Kidney (tissue), 14 donors: ENCODE data around the gene GPC6. TPM values are rescaled to one million over a fixed set of nuclear protein-coding genes. Genes with fewer than 3 reads are reported as not detected.

Experiments used
- DNase-seq, 5 donors: peaks; one replicate each; pipeline ENCODE4 v3.0.0-alpha.2; 2013 to 2020
- FAIRE-seq: peaks from 2 replicates; lab custom pipeline; 2012; peaks lifted over from hg19 to GRCh38; lab: Jason Lieb, UNC
- H3K27ac ChIP-seq, 2 donors: one replicate each; pipeline ENCODE4 v1.7.0; 2013; ENCODE audit warnings: low read depth in 2 of 2, low read length in 2 of 2, inconsistent platforms in 1 of 2
- H3K27me3 ChIP-seq: one replicate; pipeline ENCODE4 v1.7.1; 2013; ENCODE audit warnings: low read length, inconsistent platforms; ENCODE audit not compliant: control insufficient read depth, insufficient read depth
- H3K36me3 ChIP-seq, 3 donors: one replicate each; pipeline versions ENCODE4 v1.7.0 to v1.7.1; 2013; ENCODE audit warnings: low read length in 3 of 3, control low read depth in 1 of 3, inconsistent platforms in 1 of 3; ENCODE audit not compliant: insufficient read depth in 3 of 3, control insufficient read depth in 2 of 3
- H3K4me1 ChIP-seq, 3 donors: one replicate each; pipeline versions ENCODE4 v1.7.0 to v1.7.1; 2013; ENCODE audit warnings: low read length in 3 of 3, inconsistent platforms in 1 of 3, low read depth in 1 of 3; ENCODE audit not compliant: control insufficient read depth in 2 of 3, insufficient read depth in 2 of 3
- H3K4me3 ChIP-seq, 3 donors: one replicate each; pipeline versions ENCODE4 v1.7.0 to v1.8.1; 2013; ENCODE audit warnings: low read length in 3 of 3, control low read depth in 1 of 3, inconsistent platforms in 1 of 3
- H3K9ac ChIP-seq, 3 donors: one replicate each; pipeline versions ENCODE4 v1.7.0 to v1.7.1; 2013; ENCODE audit warnings: low read length in 3 of 3, control low read depth in 1 of 3, inconsistent platforms in 1 of 3
- H3K9me3 ChIP-seq, 3 donors: one replicate each; pipeline versions ENCODE4 v1.7.0 to v1.7.1; 2013; ENCODE audit warnings: low read length in 3 of 3, control low read depth in 1 of 3, inconsistent platforms in 1 of 3; ENCODE audit not compliant: control insufficient read depth in 2 of 3, insufficient read depth in 1 of 3
- intact Hi-C: fragments of 100-400 bp; cut with DNase I; formaldehyde crosslinking; loops from one replicate; pipeline ENCODE4 v1.11.1; 2022
- polyA plus RNA-seq: library from polyadenylated mRNA; stranded (reverse); fragments of 350-450 nt; fragmentation: Illumina TruSeq; extraction: RNeasy Lipid Tissue Mini Kit (QIAGEN cat#74804); gene quantifications from one replicate; pipeline ENCODE4 v1.2.3, GENCODE V29; 2014; ENCODE audit warnings: low read depth, low replicate concordance; ENCODE audit not compliant: insufficient read depth
- total RNA-seq: library from RNA; stranded (reverse); fragmentation: NEBNext Ultra II Directional; extraction: Animal tissue kit (Norgen Biotek cat#: 25700); gene quantifications from one replicate; pipeline ENCODE4 v1.2.1, GENCODE V29; 2021
- TF ChIP-seq, protein P1 (sequence below): IDR thresholded peaks from 3 replicates; pipeline ENCODE4 v1.5.1; 2012; ENCODE audit warnings: mild to moderate bottlenecking, moderate library complexity, borderline replicate concordance; ENCODE audit not compliant: insufficient read depth; ENCODE audit errors: extremely low read depth
- donor health status: control.
- donor health status: control.
- donor health status: control.
- donor health status: control.
- donor health status: control.
- donor health status: DM: yes; HTN: yes; CAD: no.
- donor health status: Normal renal cell carcinoma (clear cell type).

Gene GPC6
- total and polyA plus RNA-seq, 2 donors from 2014 or later = 6.2 to 15.5 TPM

DNA sequence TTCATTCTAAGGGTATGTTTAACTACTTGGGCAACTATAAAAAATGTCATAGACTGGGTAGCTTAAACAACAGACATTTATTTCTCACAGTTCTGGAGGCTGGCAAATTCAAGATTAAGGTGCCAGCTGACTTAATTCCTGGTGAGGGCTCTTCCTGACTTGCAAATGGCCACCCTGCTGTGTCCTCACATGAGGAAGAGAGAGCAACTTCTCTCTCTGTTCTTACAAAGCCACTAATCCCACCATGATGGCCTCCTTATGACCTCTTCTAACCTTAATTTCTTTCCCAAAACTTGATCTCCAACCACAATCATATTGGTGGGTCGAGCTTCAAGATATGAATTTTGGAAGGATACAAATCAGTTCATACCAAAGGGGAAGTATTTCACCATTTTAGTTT, 853.9 kb downstream of the GPC6 start:
- no peak overlapping the region for H3K4me3 ChIP-seq
- intact Hi-C loops = no loop called here
- no peak for FAIRE-seq
- H3K36me3 ChIP-seq = no peaks in the 10 kb centered on the region
- H3K9me3 ChIP-seq = no peaks in the 10 kb centered on the region
- H3K9ac ChIP-seq = no peak overlapping the region
- DNase-seq = no peak
- H3K27me3 ChIP-seq = no peaks in the 10 kb centered on the region
- H3K27ac ChIP-seq = no peak overlapping the region
- TF ChIP-seq, protein P1, sequence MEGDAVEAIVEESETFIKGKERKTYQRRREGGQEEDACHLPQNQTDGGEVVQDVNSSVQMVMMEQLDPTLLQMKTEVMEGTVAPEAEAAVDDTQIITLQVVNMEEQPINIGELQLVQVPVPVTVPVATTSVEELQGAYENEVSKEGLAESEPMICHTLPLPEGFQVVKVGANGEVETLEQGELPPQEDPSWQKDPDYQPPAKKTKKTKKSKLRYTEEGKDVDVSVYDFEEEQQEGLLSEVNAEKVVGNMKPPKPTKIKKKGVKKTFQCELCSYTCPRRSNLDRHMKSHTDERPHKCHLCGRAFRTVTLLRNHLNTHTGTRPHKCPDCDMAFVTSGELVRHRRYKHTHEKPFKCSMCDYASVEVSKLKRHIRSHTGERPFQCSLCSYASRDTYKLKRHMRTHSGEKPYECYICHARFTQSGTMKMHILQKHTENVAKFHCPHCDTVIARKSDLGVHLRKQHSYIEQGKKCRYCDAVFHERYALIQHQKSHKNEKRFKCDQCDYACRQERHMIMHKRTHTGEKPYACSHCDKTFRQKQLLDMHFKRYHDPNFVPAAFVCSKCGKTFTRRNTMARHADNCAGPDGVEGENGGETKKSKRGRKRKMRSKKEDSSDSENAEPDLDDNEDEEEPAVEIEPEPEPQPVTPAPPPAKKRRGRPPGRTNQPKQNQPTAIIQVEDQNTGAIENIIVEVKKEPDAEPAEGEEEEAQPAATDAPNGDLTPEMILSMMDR = no peak
- H3K4me1 ChIP-seq = no peaks in the 10 kb centered on the region

- Histone ChIP-seq H3K9ac (no peak overlapping the region), H3K9me3 (no peaks in the 10 kb centered on the region), H3K4me1 (no peaks in the 10 kb centered on the region), H3K4me3 (no peak overlapping the region), H3K36me3 (no peaks in the 10 kb centered on the region), H3K27me3 (no peaks in the 10 kb centered on the region), H3K27ac (no peak overlapping the region)
- DNase-seq (peak in 1 of 5 donors; percentile 19), FAIRE-seq (no peak)
- TF ChIP-seq, protein P1 = no peak
- intact Hi-C loops = no loop called here
Observed at GRCh38 chr13:94087100-94087499, 860.5 kb downstream of the GPC6 start.

- H3K27ac ChIP-seq = no peak overlapping the region
- no peak for FAIRE-seq
- H3K36me3 ChIP-seq = no peaks in the 10 kb centered on the region
- no peaks in the 10 kb centered on the region for H3K9me3 ChIP-seq
- H3K9ac ChIP-seq = no peak overlapping the region
- no peaks in the 10 kb centered on the region for H3K27me3 ChIP-seq
- intact Hi-C loops = no loop called here
- no peak for DNase-seq
- no peaks in the 10 kb centered on the region for H3K4me1 ChIP-seq
- TF ChIP-seq, protein P1 = no peak
- H3K4me3 ChIP-seq = no peak overlapping the region
Observed at GRCh38 chr13:94088742-94089141, 862.1 kb downstream of the GPC6 start.

DNA sequence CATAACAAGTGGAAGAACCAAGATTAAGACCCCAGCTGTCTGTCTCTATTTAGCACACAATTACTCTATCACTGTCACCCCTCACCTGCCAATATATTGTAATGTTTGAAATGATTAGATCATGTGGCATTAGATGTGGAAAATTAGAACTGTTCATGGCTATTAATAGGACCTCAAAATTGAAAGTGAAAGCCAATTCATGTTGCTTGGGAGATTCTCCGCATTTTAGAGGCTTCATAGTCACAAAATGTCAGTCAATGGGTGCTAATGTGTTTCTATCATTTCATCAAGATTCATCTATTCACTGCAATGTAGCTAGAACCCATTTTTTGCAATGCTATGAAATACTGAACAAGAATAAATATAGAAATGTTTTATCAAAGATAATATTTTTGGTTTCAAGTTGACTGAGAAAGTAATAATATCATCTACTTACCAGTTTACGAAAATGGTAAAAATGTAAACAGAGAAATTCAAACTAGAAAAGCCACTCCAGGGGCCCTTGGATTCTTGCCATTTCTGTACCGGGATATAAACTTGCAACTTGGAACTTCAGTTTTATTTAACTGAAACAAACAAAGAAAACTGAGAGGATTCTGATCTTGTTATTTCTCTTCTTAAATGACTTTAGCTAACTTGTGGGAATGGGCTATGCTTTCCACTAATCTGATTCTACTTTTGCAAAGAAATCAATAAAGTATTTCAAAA, 864.3 kb downstream of the GPC6 start:
- H3K4me3 ChIP-seq = no peak overlapping the region
- DNase-seq (no peak), FAIRE-seq (no peak)
- H3K27me3 ChIP-seq = no peaks in the 10 kb centered on the region
- no peaks in the 10 kb centered on the region for H3K36me3 ChIP-seq
- H3K9ac ChIP-seq = no peak overlapping the region
- H3K9me3 ChIP-seq = no peaks in the 10 kb centered on the region
- H3K27ac ChIP-seq = no peak overlapping the region
- intact Hi-C loops = no loop called here
- H3K4me1 ChIP-seq = no peaks in the 10 kb centered on the region
- TF ChIP-seq, protein P1 = no peak
